CD14-positive monocyte (primary cell): ENCODE measurements around the gene LYRM7. TPM values are rescaled to one million over a fixed set of nuclear protein-coding genes. Genes with fewer than 3 reads are reported as not detected.
A peak's percentile ranks its signal among the peaks of the same experiment; 100 is the strongest.

Source experiments
- DNase-seq, 3 donors: peaks; one replicate each; pipeline ENCODE4 v3.0.0-alpha.2; 2011 to 2022
- H2AFZ ChIP-seq: 2 replicates; pipeline ENCODE4 v1.6.0; 2012; ENCODE audit warnings: mild to moderate bottlenecking, low read depth, low read length, inconsistent platforms; ENCODE audit not compliant: insufficient read depth, poor library complexity, severe bottlenecking
- H3K27ac ChIP-seq, 2 donors: 1 replicate in 1 of 2; 2 replicates in 1 of 2; pipeline ENCODE4 v1.5.1; 2012 to 2013; ENCODE audit warnings: low read length in 2 of 2, control low read depth in 1 of 2, inconsistent platforms in 1 of 2, low read depth in 1 of 2, mild to moderate bottlenecking in 1 of 2
- H3K27me3 ChIP-seq, 2 donors: one replicate each; pipeline versions ENCODE4 v1.6.0 to v1.6.1; 2011 to 2013; ENCODE audit warnings: low read length in 2 of 2; ENCODE audit not compliant: control insufficient read depth in 2 of 2, insufficient read depth in 2 of 2
- H3K36me3 ChIP-seq, 2 donors: replicated peaks in 1 of 2; 1 replicate in 1 of 2; 2 replicates in 1 of 2; pipeline versions ENCODE4 v1.5.1 to v1.6.1; 2012 to 2013; ENCODE audit warnings: low read length in 2 of 2, control low read depth in 1 of 2, inconsistent platforms in 1 of 2, mild to moderate bottlenecking in 1 of 2; ENCODE audit not compliant: insufficient read depth in 2 of 2, control insufficient read depth in 1 of 2
- H3K4me1 ChIP-seq, 2 donors: 1 replicate in 1 of 2; 2 replicates in 1 of 2; pipeline versions ENCODE4 v1.5.1 to v1.6.1; 2012 to 2013; ENCODE audit warnings: low read length in 2 of 2, control low read depth in 1 of 2, inconsistent platforms in 1 of 2, mild to moderate bottlenecking in 1 of 2, moderate library complexity in 1 of 2; ENCODE audit not compliant: insufficient read depth in 2 of 2, control insufficient read depth in 1 of 2
- H3K4me2 ChIP-seq: replicated peaks from 2 replicates; pipeline ENCODE3; 2012; ENCODE audit warnings: low read length, moderate library complexity, mild to moderate bottlenecking; ENCODE audit not compliant: poor library complexity, severe bottlenecking; ENCODE audit errors: extremely low read depth
- H3K4me3 ChIP-seq, 3 experiments: fragments of 200-600 bp in 1 of 3; sonication (generic) in 1 of 3; replicated peaks in 1 of 3; 1 replicate in 2 of 3; 2 replicates in 1 of 3; pipeline ENCODE4 v1.5.1; 2011 to 2013; ENCODE audit warnings: low read length in 3 of 3, mild to moderate bottlenecking in 3 of 3, control low read depth in 2 of 3, low read depth in 2 of 3, inconsistent platforms in 1 of 3, moderate library complexity in 1 of 3
- H3K79me2 ChIP-seq: 2 replicates; pipeline ENCODE4 v1.6.0; 2012; ENCODE audit warnings: mild to moderate bottlenecking, control low read depth, inconsistent platforms, low read length, moderate library complexity; ENCODE audit not compliant: insufficient read depth
- H3K9ac ChIP-seq: 2 replicates; pipeline ENCODE4 v1.6.0; 2017; ENCODE audit warnings: low read length, mild to moderate bottlenecking; ENCODE audit not compliant: insufficient read depth, poor library complexity, severe bottlenecking
- H3K9me3 ChIP-seq, 2 donors: replicated peaks in 1 of 2; 1 replicate in 1 of 2; 2 replicates in 1 of 2; pipeline versions ENCODE4 v1.5.1 to v1.6.1; 2012 to 2013; ENCODE audit warnings: low read length in 2 of 2, control low read depth in 1 of 2; ENCODE audit not compliant: control insufficient read depth in 1 of 2, insufficient read depth in 1 of 2
- H4K20me1 ChIP-seq: 2 replicates; pipeline ENCODE4 v1.6.0; 2012; ENCODE audit warnings: mild to moderate bottlenecking, low read length, control low read depth, moderate library complexity; ENCODE audit not compliant: insufficient read depth
- H3K27ac Mint-ChIP-seq, 7 donors: one replicate each; pipeline ENCODE4 v1.8.0; 2020; ENCODE audit warnings: mild to moderate bottlenecking in 7 of 7, mixed read lengths in 7 of 7, moderate library complexity in 6 of 7, inconsistent platforms in 2 of 7
- H3K27me3 Mint-ChIP-seq, 3 donors: one replicate each; pipeline ENCODE4 v1.8.0; 2021 to 2022; ENCODE audit warnings: low read depth in 3 of 3, mild to moderate bottlenecking in 3 of 3, mixed read lengths in 3 of 3, moderate library complexity in 3 of 3, inconsistent platforms in 1 of 3
- H3K36me3 Mint-ChIP-seq, 2 donors: one replicate each; pipeline ENCODE4 v1.8.0; 2020; ENCODE audit warnings: mixed read lengths in 2 of 2, inconsistent platforms in 1 of 2, mild to moderate bottlenecking in 1 of 2
- H3K4me1 Mint-ChIP-seq: one replicate; pipeline ENCODE4 v1.8.0; 2020; ENCODE audit warnings: mild to moderate bottlenecking, mixed read lengths
- H3K4me3 Mint-ChIP-seq, 2 donors: one replicate each; pipeline ENCODE4 v1.8.0; 2020; ENCODE audit warnings: mild to moderate bottlenecking in 2 of 2, mixed read lengths in 2 of 2, moderate library complexity in 1 of 2
- H3K9me3 Mint-ChIP-seq, 7 donors: one replicate each; pipeline ENCODE4 v1.8.0; 2020 to 2022; ENCODE audit warnings: mixed read lengths in 7 of 7, mild to moderate bottlenecking in 6 of 7, moderate library complexity in 6 of 7, inconsistent platforms in 2 of 7
- CTCF ChIP-seq: fragments of 200-600 bp; IDR thresholded peaks from one replicate; pipeline ENCODE4 v1.8.0; 2022; ENCODE audit warnings: antibody characterized with exemption, mild to moderate bottlenecking
- WGBS: methylation state at CpG from one replicate; pipeline ENCODE4 v1.1.5; 2013; ENCODE audit warnings: missing lambda C conversion rate; ENCODE audit not compliant: insufficient coverage; 5-methylcytosine and 5-hydroxymethylcytosine counted together
- intact Hi-C, 2 donors: fragments of 100-400 bp; cut with micrococcal nuclease; formaldehyde crosslinking; loops; one replicate each; pipeline versions ENCODE4 v1.15.0 to v1.15.1; 2023
- polyA plus RNA-seq, 3 donors: library from polyadenylated mRNA; depleted of rRNA in 1 of 3; unstranded in 2 of 3; stranded (reverse) in 1 of 3; fragments of 300-500 nt in 2 of 3; fragments of >200 nt in 1 of 3; fragmentation: Illumina TruSeq in 2 of 3; gene quantifications; 1 replicate in 2 of 3; 2 replicates in 1 of 3; pipeline ENCODE4 v1.2.3, GENCODE V29; 2012 to 2021

Gene LYRM7
- polyA plus RNA-seq, 3 donors: 3.1 to 3.7 (median 3.2) TPM

DNA sequence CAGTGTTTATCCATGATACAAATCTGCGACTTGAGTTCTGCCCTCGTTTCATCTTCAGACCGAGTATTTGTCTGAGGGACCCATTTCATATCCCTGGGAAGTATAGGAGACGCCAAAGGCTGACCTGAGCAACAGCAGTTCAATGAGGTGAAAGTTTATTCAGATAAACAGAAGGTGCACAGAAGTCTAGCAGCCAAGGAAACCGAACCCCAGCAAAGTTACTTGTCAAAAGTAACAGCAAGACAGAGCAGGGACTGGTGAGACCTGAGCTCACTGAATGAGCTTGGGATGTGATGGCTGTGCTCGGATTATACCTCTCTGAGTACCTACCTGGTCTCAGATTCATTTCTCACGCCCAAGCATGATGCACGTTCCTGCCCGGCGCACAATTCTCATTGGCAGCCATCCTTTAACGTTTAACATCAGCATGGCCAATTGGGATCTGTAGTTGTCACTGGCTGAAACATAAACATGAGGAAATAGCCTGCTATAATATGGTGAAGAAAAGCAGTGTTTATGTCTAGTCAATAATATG is 599 bp downstream of the LYRM7 start:
- peak overlapping the region; percentile 89 to 97 (median 95) for H3K27ac Mint-ChIP-seq
- 6% methylated on average over 10 of the region's 11 CpGs for WGBS
- H2AFZ ChIP-seq: peak overlapping the region; percentile 92

GRCh38 chr5:131180407-131180806 is 9.7 kb downstream of the LYRM7 start:
- H3K27me3 Mint-ChIP-seq: no peaks in the 10 kb centered on the region
- Histone ChIP-seq H3K4me3 (no peak overlapping the region), H3K9ac (no peak overlapping the region), H3K4me2 (no peak overlapping the region), H3K9me3 (no peaks in the 10 kb centered on the region), H2AFZ (no peak overlapping the region), H3K27me3 (no peaks in the 10 kb centered on the region), H3K36me3 (no peaks in the 10 kb centered on the region), H4K20me1 (no peaks in the 10 kb centered on the region), H3K4me1 (no peaks in the 10 kb centered on the region), H3K27ac (no peak overlapping the region), H3K79me2 (peaks cover 19% of the 10 kb centered on the region)
- no peaks in the 10 kb centered on the region for H3K4me1 Mint-ChIP-seq
- peaks cover 0 to 1% (median 0%) of the 10 kb centered on the region in 7 donors for H3K9me3 Mint-ChIP-seq
- H3K27ac Mint-ChIP-seq: no peak overlapping the region
- intact Hi-C loops: no loop called here
- DNase-seq: no peak
- H3K4me3 Mint-ChIP-seq: no peak overlapping the region
- peaks cover 3 to 8% of the 10 kb centered on the region in 2 donors for H3K36me3 Mint-ChIP-seq
- no peak for TF ChIP-seq CTCF

More for the DNA sequence above, 599 bp downstream of the LYRM7 start:
- TF ChIP-seq CTCF: no peak
- Histone ChIP-seq H3K4me2 (peak overlapping the region; percentile 76), H3K4me3 (peak overlapping the region; percentile 55 to 84 (median 58)), H3K79me2 (peaks cover 34% of the 10 kb centered on the region), H3K27ac (peak overlapping the region; percentile 61 to 86), H3K9me3 (no peaks in the 10 kb centered on the region), H3K4me1 (peaks cover 17 to 19% of the 10 kb centered on the region in 2 donors), H3K9ac (peak overlapping the region; percentile 69), H4K20me1 (no peaks in the 10 kb centered on the region), H3K27me3 (no peaks in the 10 kb centered on the region), H3K36me3 (no peaks in the 10 kb centered on the region)
- no peak for DNase-seq
- Mint-ChIP-seq H3K4me3 (peak overlapping the region; percentile 94 to 96), H3K9me3 (no peaks in the 10 kb centered on the region), H3K36me3 (no peaks in the 10 kb centered on the region), H3K4me1 (peaks cover 26% of the 10 kb centered on the region), H3K27me3 (peaks cover 0 to 4% (median 0%) of the 10 kb centered on the region in 3 donors)
- intact Hi-C loops: loop anchor here in 1 of 2 donors (5.0 kb wide), 1 partner anchor 81 kb away; no protein-coding TSS in a partner anchor
